A549 (cell line): ENCODE results near the gene CARD10.

Experiments
- CTCF ChIP-seq: fragments of >200 bp; sonication (Bioruptor Twin); formaldehyde crosslinking; IDR thresholded peaks from 3 replicates; pipeline ENCODE4 v1.5.1; 2016
- ELK1 ChIP-seq: fragments of 150-350 bp; IDR thresholded peaks from 2 replicates; pipeline ENCODE4 v1.6.1; 2014; ENCODE audit warnings: low read depth, mild to moderate bottlenecking, low read length
- EP300 ChIP-seq, 2 experiments: fragments of >200 bp; sonication (Bioruptor Twin); formaldehyde crosslinking; IDR thresholded peaks; 2 replicates in 1 of 2; 3 replicates in 1 of 2; pipeline ENCODE4 v1.6.1; 2016 to 2017
- ESRRA ChIP-seq: fragments of 150-350 bp; IDR thresholded peaks from 2 replicates; pipeline ENCODE4 v1.6.1; 2014; ENCODE audit warnings: mild to moderate bottlenecking, low read length, borderline replicate concordance
- HDAC2 ChIP-seq: fragments of 200-600 bp; sonication (generic); IDR thresholded peaks from 2 replicates; pipeline ENCODE4 v1.6.1; 2016
- JUNB ChIP-seq: fragments of >200 bp; sonication (Bioruptor Twin); formaldehyde crosslinking; IDR thresholded peaks from 2 replicates; pipeline ENCODE4 v1.6.1; 2016
- MAX ChIP-seq: IDR thresholded peaks from 2 replicates; pipeline ENCODE4 v1.6.1; 2012
- PBX3 ChIP-seq: IDR thresholded peaks from 2 replicates; pipeline ENCODE4 v1.6.1; 2012
- POLR2A ChIP-seq: IDR thresholded peaks from 2 replicates; pipeline ENCODE4 v1.6.1; 2012; ENCODE audit warnings: mild to moderate bottlenecking, low read length
- POLR2AphosphoS2 ChIP-seq: conservative IDR thresholded peaks from 2 replicates; pipeline ENCODE4 v1.6.1; 2012; ENCODE audit warnings: low read length, improper control_type of control experiment, inconsistent platforms
- RAD21 ChIP-seq, 2 experiments: fragments of >200 bp in 1 of 2; sonication (Bioruptor Twin) in 1 of 2; formaldehyde crosslinking in 1 of 2; IDR thresholded peaks in 1 of 2; conservative IDR thresholded peaks in 1 of 2; 2 replicates in 1 of 2; 3 replicates in 1 of 2; pipeline ENCODE4 v1.6.1; 2012 to 2018; ENCODE audit warnings: inconsistent platforms in 1 of 2
- RCOR1 ChIP-seq: fragments of 150-350 bp; IDR thresholded peaks from 2 replicates; pipeline ENCODE4 v1.6.1; 2014; ENCODE audit warnings: antibody characterized with exemption, low read length, low read depth
- USF2 ChIP-seq: fragments of 450-650 bp; IDR thresholded peaks from 2 replicates; pipeline ENCODE4 v1.6.1; 2014; ENCODE audit warnings: antibody characterized with exemption
- ZFP36 ChIP-seq: fragments of 450-650 bp; IDR thresholded peaks from 2 replicates; pipeline ENCODE4 v1.6.1; 2014; ENCODE audit warnings: borderline replicate concordance; ENCODE audit not compliant: partially characterized antibody

GRCh38 chr22:37500745-37501609, 18.2 kb downstream of the CARD10 start:
- no peak for TF ChIP-seq RAD21 (conservative IDR thresholded peaks at IDR 0.05 in 1 of 2, IDR thresholded peaks at IDR 0.05 in 1 of 2)
- no peak for TF ChIP-seq CTCF
- TF ChIP-seq POLR2A, result no peak
- no peak for TF ChIP-seq PBX3
- no peak for TF ChIP-seq HDAC2
- no peak for TF ChIP-seq RCOR1
- TF ChIP-seq EP300 (IDR thresholded peaks at IDR 0.05), result no peak
- TF ChIP-seq ELK1, result no peak
- no peak for TF ChIP-seq JUNB
- no peak for TF ChIP-seq MAX
- TF ChIP-seq POLR2AphosphoS2, result no peak
- no peak for TF ChIP-seq ESRRA
- TF ChIP-seq ZFP36, result no peak
- 0 out of 2 replicates have a peak, but pooled peaks have one; percentile 20 for TF ChIP-seq USF2
